ENCODE results near the gene MICOS13. TPM values are rescaled to one million over a fixed set of nuclear protein-coding genes. Genes with fewer than 3 reads are reported as not detected.
"Not testable (repeated sequence)": the region's sequence is repeated elsewhere in the genome, so short reads cannot be mapped to it uniquely, and the experiment has no call there.

The MICOS13 gene
- total RNA-seq, 2 donors from 2014 or later, result 16.9 to 43.7 TPM

DNA sequence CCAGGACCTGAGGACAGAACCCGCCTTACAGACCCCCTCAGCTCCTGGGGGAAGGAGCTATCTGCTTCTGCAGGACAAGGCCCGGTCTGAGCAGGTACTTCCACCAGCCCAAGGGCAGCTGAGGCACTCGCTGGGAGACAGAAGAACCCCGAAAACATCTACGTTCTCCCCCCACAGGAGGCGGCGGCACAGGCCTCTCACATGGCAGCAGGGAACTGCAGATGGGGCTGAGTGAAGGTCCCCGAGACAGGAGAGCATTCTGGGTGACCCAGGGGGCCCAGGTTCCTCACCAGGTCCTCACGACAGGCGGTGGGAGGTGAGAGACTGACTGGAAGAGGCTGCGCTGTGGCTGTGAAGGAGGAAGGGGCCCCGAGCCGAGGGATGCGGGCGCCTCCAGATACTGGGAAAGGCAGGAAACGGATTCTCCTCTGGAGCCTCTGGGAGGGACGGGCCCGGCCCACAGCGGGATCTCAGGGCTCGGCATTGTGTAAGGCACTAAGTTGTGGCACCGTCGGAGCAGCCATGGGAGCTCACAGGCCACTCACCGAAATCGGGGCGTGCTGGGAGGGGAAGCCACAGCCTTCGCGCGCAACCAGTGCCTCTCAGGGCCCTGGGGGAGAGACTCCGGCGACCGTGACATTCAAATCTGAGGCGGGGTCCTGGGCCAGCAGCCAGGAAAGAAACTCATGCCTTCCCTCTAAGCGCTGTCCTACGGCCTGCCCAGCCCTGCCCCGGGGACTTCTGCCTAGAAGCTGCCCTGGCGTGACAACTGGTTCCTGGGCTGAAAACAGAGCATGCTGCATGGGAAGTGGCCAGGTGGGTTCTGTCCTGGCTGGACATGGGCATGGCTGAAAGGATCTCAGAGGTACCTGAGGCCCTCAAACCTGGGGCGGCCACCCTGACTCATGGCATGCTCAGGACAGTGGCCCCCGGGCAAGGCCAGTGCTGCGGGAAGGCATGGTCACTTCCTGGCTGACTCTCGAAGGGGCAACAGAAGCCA is 23.8 kb upstream of the MICOS13 start:
- no peak for DNase-seq (ENCODE audit: low spot score)
- Histone ChIP-seq H3K4me3 (no peak overlapping the region), H3K36me3 (peaks cover 40% of the 10 kb centered on the region), H3K9me3 (no peaks in the 10 kb centered on the region), H3K4me1 (ENCODE audit: control insufficient read depth in 1 of 2, low read depth in 2 of 2) (no peaks in the 10 kb centered on the region), H3K27me3 (replicated peaks; ENCODE audit: insufficient read depth) (no peaks in the 10 kb centered on the region), H3K27ac (no peak overlapping the region)
- no peak for ATAC-seq (ENCODE audit: insufficient number of reproducible peaks, low FRiP score, low read depth)
- TF ChIP-seq, protein P1, sequence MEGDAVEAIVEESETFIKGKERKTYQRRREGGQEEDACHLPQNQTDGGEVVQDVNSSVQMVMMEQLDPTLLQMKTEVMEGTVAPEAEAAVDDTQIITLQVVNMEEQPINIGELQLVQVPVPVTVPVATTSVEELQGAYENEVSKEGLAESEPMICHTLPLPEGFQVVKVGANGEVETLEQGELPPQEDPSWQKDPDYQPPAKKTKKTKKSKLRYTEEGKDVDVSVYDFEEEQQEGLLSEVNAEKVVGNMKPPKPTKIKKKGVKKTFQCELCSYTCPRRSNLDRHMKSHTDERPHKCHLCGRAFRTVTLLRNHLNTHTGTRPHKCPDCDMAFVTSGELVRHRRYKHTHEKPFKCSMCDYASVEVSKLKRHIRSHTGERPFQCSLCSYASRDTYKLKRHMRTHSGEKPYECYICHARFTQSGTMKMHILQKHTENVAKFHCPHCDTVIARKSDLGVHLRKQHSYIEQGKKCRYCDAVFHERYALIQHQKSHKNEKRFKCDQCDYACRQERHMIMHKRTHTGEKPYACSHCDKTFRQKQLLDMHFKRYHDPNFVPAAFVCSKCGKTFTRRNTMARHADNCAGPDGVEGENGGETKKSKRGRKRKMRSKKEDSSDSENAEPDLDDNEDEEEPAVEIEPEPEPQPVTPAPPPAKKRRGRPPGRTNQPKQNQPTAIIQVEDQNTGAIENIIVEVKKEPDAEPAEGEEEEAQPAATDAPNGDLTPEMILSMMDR (IDR thresholded peaks at IDR 0.05), result no peak

DNA sequence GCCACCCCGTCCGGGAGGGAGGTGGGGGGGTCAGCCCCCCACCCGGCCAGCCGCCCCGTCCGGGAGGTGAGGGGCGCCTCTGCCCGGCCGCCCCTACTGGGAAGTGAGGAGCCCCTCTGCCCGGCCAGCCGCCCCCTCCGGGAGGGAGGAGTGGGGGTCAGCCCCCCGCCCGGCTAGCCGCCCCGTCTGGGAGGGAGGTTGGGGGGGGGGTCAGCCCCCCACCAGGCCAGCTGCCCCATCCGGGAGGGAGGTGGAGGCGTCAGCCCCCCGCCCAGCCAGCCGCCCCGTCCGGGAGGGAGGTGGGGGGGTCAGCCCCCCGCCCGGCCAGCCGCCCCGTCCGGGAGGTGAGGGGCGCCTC is 21.7 kb upstream of the MICOS13 start:
- H3K36me3 ChIP-seq, result peaks cover 42% of the 10 kb centered on the region
- not testable (repeated sequence) for H3K27me3 ChIP-seq (replicated peaks; ENCODE audit: insufficient read depth); H3K4me1 ChIP-seq (ENCODE audit: control insufficient read depth in 1 of 2, low read depth in 2 of 2); H3K27ac ChIP-seq; DNase-seq (ENCODE audit: low spot score); H3K4me3 ChIP-seq; ATAC-seq (ENCODE audit: insufficient number of reproducible peaks, low FRiP score, low read depth); H3K9me3 ChIP-seq

DNA sequence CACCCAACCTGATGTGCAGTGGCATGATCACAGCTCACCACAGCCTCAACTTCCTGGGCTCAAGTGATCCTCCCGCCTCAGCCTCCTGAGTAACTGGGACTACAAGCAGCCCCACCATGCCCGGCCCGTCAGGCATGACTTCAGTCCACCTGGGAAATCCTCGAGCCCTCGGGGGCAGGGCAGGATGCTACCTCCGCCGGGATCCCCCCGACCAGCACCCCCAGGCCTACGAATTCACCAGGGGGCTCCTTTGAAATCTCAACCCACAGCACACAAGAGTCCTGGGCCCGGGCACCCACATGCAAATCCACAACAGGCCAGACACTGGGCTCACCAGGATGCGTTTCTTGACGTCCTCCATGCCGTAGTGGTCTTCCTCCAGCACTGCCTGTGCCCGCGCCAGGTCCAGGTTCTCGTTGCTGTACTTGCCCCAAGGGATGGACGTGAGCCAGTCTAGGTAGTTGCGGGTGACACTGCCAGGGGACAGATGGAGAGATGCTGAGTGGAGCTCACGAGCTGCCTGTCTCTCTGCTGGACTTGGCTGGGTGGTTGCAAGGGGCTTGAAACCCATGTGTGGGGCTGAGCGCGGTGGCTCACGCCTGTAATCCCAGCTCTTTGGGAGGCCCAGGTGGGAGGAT is 20.3 kb upstream of the MICOS13 start:
- no peaks in the 10 kb centered on the region for H3K27me3 ChIP-seq (replicated peaks; ENCODE audit: insufficient read depth)
- H3K27ac ChIP-seq, result no peak overlapping the region
- TF ChIP-seq, protein P1 (IDR thresholded peaks at IDR 0.05), result no peak
- ATAC-seq (ENCODE audit: insufficient number of reproducible peaks, low FRiP score, low read depth) (no peak), DNase-seq (ENCODE audit: low spot score) (no peak)
- no peaks in the 10 kb centered on the region for H3K4me1 ChIP-seq (ENCODE audit: control insufficient read depth in 1 of 2, low read depth in 2 of 2)
- H3K9me3 ChIP-seq, result no peaks in the 10 kb centered on the region
- peaks cover 42% of the 10 kb centered on the region for H3K36me3 ChIP-seq
- no peak overlapping the region for H3K4me3 ChIP-seq

DNA sequence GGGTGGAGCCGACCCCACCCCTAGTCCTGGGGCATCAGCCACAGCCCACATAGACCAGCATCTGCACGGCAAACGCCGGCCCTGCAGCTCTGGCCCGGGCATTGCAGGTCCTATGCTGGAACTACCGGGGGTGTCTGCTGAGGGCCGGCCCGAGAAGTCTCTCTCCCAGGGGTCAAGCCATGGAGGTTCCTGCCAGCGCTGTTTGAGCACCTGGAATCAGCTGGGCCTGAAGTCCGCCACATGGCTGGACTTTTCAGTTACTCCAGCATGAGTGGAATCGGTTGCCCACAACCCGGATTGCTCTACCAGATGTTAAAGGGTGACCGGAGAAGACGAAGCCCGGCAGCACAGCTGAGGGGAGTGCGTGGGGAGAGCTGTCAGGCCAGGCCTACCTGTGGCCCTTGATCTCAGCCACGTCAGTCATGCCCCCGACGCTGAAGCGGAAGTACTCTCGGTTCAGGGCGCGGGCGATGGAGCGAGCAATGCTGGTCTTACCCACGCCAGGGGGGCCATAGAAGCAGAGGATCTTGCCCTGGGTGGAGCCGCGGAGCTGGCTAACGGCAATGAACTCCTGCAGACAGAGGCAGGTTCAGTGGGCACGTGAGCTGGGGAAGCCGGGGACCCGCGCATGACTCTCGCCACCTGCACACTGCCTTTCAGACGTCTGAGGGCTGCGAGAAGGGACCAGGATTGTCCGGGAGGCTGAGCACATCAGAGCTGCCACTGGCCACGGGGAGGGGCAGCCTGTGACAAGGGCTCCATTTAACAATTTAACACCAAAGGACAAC is 18.5 kb upstream of the MICOS13 start:
- no peak for ATAC-seq (ENCODE audit: insufficient number of reproducible peaks, low FRiP score, low read depth)
- Histone ChIP-seq H3K4me1 (ENCODE audit: control insufficient read depth in 1 of 2, low read depth in 2 of 2) (no peaks in the 10 kb centered on the region), H3K27me3 (replicated peaks; ENCODE audit: insufficient read depth) (no peaks in the 10 kb centered on the region), H3K36me3 (peaks cover 45% of the 10 kb centered on the region), H3K9me3 (no peaks in the 10 kb centered on the region), H3K4me3 (no peak overlapping the region), H3K27ac (no peak overlapping the region)
- TF ChIP-seq, protein P1 (IDR thresholded peaks at IDR 0.05), result no peak
- DNase-seq (ENCODE audit: low spot score), result no peak

DNA sequence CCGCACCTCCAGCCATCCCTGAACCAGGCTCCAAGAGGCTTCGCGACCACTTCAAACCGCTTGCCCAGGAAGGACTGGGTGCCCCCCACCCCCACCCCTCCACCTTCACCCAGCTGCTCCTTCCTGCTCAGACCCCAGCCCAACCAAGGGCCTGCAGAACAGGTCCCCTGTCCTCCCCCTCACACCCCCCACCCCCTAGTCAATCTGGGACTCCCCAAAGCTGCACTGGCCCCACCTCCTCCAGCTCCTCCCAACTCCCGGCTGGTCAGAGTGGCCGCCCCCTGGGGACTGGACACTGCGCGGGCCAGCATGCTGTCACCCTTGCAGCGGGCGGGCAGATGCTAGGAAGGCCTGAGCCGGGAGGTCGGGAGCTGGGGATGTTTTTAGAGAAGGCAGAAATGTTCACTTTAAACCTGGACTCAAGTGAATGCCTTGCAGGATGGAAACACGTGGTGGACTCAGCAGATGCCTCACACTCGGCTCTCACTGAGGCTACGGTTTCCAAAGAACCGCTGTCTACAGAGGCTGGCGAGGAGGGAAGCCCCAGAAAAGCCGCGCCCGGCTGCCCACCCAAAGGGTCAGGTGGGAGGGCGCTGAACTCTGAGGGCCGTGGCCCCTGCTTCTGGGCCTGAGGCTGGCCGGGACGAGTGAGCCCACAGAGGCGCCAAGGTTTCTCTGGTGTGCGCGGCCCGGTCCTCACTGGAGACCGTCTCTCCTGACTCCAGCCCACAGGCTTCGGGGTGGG is 17.7 kb upstream of the MICOS13 start:
- H3K4me3 ChIP-seq, result no peak overlapping the region
- ATAC-seq (ENCODE audit: insufficient number of reproducible peaks, low FRiP score, low read depth) (no peak), DNase-seq (ENCODE audit: low spot score) (no peak)
- H3K27me3 ChIP-seq (replicated peaks; ENCODE audit: insufficient read depth), result no peaks in the 10 kb centered on the region
- no peaks in the 10 kb centered on the region for H3K4me1 ChIP-seq (ENCODE audit: control insufficient read depth in 1 of 2, low read depth in 2 of 2)
- peaks cover 48% of the 10 kb centered on the region for H3K36me3 ChIP-seq
- no peaks in the 10 kb centered on the region for H3K9me3 ChIP-seq
- H3K27ac ChIP-seq, result no peak overlapping the region
- TF ChIP-seq, protein P1 (IDR thresholded peaks at IDR 0.05), result no peak
